ENCODE data around the gene S100A10.

Gene S100A10

GRCh38 chr1:151993734-151994496 is at the start of gene S100A10:
S100A10 (minus strand) TSS chr1:151993859; CDS start chr1:151986230, 7,629 bp downstream.
- H3K4me3 ChIP-seq (ENCODE audit: low read depth, low read length): peak within 1 kb of the TSS; percentile 37
- peak; percentile 36 for DNase-seq (ENCODE audit: low read depth)
- TF ChIP-seq CTCF (IDR thresholded peaks at IDR 0.05; ENCODE audit: insufficient read depth, low read depth, low read length, missing control alignments): no peak

- no peak for DNase-seq (ENCODE audit: low read depth)
- H3K4me3 ChIP-seq (ENCODE audit: low read depth, low read length): no peak overlapping the region
- no peak for TF ChIP-seq CTCF (IDR thresholded peaks at IDR 0.05; ENCODE audit: insufficient read depth, low read depth, low read length, missing control alignments)
Measured at GRCh38 chr1:152042030-152042429, 48.4 kb upstream of the S100A10 start.

- no peak for TF ChIP-seq CTCF (IDR thresholded peaks at IDR 0.05; ENCODE audit: insufficient read depth, low read depth, low read length, missing control alignments)
- H3K4me3 ChIP-seq (ENCODE audit: low read depth, low read length): no peak overlapping the region
- no peak for DNase-seq (ENCODE audit: low read depth)
Measured at GRCh38 chr1:152039886-152040285, 46.2 kb upstream of the S100A10 start.

- H3K4me3 ChIP-seq (ENCODE audit: low read depth, low read length): no peak overlapping the region
- no peak for DNase-seq (ENCODE audit: low read depth)
- no peak for TF ChIP-seq CTCF (IDR thresholded peaks at IDR 0.05; ENCODE audit: insufficient read depth, low read depth, low read length, missing control alignments)
Measured at GRCh38 chr1:152039461-152039860, 45.8 kb upstream of the S100A10 start.

GRCh38 chr1:152038871-152039270 is 45.2 kb upstream of the S100A10 start:
- DNase-seq (ENCODE audit: low read depth): no peak
- no peak overlapping the region for H3K4me3 ChIP-seq (ENCODE audit: low read depth, low read length)
- TF ChIP-seq CTCF (IDR thresholded peaks at IDR 0.05; ENCODE audit: insufficient read depth, low read depth, low read length, missing control alignments): no peak

- H3K4me3 ChIP-seq (ENCODE audit: low read depth, low read length): peak within 1 kb of the TSS; percentile 76
- DNase-seq (ENCODE audit: low read depth): peak; percentile 63
- no peak for TF ChIP-seq CTCF (IDR thresholded peaks at IDR 0.05; ENCODE audit: insufficient read depth, low read depth, low read length, missing control alignments)
Measured at GRCh38 chr1:152036267-152037216, 42.9 kb upstream of the S100A10 start, which contains the start of gene S100A11. S100A11 (minus strand) TSS chr1:152037004; CDS start chr1:152036915, 89 bp downstream.
